Measurements from ENCODE around the gene PPM1L.

PPM1L gene

GRCh38 chr3:160852856-160853255, 96.8 kb downstream of the PPM1L start:
- no peaks in the 10 kb centered on the region for H3K27me3 ChIP-seq (ENCODE audit: insufficient read depth, low read length)
- H3K9me2 ChIP-seq (ENCODE audit: low read depth, low read length): no peaks in the 10 kb centered on the region
- H3K36me3 ChIP-seq (ENCODE audit: insufficient read depth, low read length): no peaks in the 10 kb centered on the region
- no peaks in the 10 kb centered on the region for H3K9me3 ChIP-seq (ENCODE audit: low read length)
- H3K4me1 ChIP-seq (ENCODE audit: insufficient read depth, low read length, severe bottlenecking): no peaks in the 10 kb centered on the region
- H3K4me3 ChIP-seq (ENCODE audit: low read depth, low read length, poor library complexity, severe bottlenecking): no peak overlapping the region
- H2AFZ ChIP-seq (ENCODE audit: low read length): no peak overlapping the region
- no peaks in the 10 kb centered on the region for H3F3A ChIP-seq (ENCODE audit: insufficient read depth, low read length)
- TF ChIP-seq EZH2 (IDR thresholded peaks at IDR 0.05; ENCODE audit: borderline replicate concordance, low read length) (no peak), CTCF (IDR thresholded peaks at IDR 0.05; ENCODE audit: low read length) (no peak)
- H3K4me2 ChIP-seq (ENCODE audit: low read length): no peak overlapping the region
- no peak overlapping the region for H3K9ac ChIP-seq (ENCODE audit: low read length)
- no peaks in the 10 kb centered on the region for H4K20me1 ChIP-seq (ENCODE audit: insufficient read depth, low read length)
- no peaks in the 10 kb centered on the region for H3K79me2 ChIP-seq (ENCODE audit: insufficient read depth, low read length)
- H3K27ac ChIP-seq (ENCODE audit: low read depth, low read length, poor library complexity, severe bottlenecking): no peak overlapping the region

DNA sequence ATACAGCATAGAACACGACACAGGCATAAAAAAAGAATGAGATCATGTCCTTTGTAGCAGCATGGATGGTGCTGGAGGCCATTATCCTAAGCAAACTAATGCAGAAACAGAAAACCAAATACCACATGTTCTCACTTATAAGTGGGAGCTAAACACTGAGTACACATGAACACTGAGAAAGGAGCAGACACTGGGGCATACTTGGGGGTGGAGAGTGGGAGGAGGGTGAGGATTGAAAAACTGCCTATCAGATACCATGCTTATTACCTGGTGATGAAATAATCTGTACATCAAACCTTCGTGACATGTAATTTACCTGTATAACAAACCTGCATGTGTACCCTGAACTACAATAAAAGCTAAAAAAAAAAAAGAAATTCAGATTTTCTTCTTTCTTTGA, 100.4 kb downstream of the PPM1L start:
- H3K79me2 ChIP-seq (ENCODE audit: insufficient read depth, low read length): no peaks in the 10 kb centered on the region
- no peaks in the 10 kb centered on the region for H3K9me3 ChIP-seq (ENCODE audit: low read length)
- no peak overlapping the region for H3K27ac ChIP-seq (ENCODE audit: low read depth, low read length, poor library complexity, severe bottlenecking)
- no peak for TF ChIP-seq CTCF (IDR thresholded peaks at IDR 0.05; ENCODE audit: low read length)
- no peak for TF ChIP-seq EZH2 (IDR thresholded peaks at IDR 0.05; ENCODE audit: borderline replicate concordance, low read length)
- no peaks in the 10 kb centered on the region for H3K9me2 ChIP-seq (ENCODE audit: low read depth, low read length)
- H4K20me1 ChIP-seq (ENCODE audit: insufficient read depth, low read length): no peaks in the 10 kb centered on the region
- H3K4me1 ChIP-seq (ENCODE audit: insufficient read depth, low read length, severe bottlenecking): no peaks in the 10 kb centered on the region
- H3K9ac ChIP-seq (ENCODE audit: low read length): no peak overlapping the region
- no peak overlapping the region for H3K4me2 ChIP-seq (ENCODE audit: low read length)
- H2AFZ ChIP-seq (ENCODE audit: low read length): no peak overlapping the region
- H3K27me3 ChIP-seq (ENCODE audit: insufficient read depth, low read length): no peaks in the 10 kb centered on the region
- H3F3A ChIP-seq (ENCODE audit: insufficient read depth, low read length): no peaks in the 10 kb centered on the region
- no peaks in the 10 kb centered on the region for H3K36me3 ChIP-seq (ENCODE audit: insufficient read depth, low read length)
- no peak overlapping the region for H3K4me3 ChIP-seq (ENCODE audit: low read depth, low read length, poor library complexity, severe bottlenecking)

DNA sequence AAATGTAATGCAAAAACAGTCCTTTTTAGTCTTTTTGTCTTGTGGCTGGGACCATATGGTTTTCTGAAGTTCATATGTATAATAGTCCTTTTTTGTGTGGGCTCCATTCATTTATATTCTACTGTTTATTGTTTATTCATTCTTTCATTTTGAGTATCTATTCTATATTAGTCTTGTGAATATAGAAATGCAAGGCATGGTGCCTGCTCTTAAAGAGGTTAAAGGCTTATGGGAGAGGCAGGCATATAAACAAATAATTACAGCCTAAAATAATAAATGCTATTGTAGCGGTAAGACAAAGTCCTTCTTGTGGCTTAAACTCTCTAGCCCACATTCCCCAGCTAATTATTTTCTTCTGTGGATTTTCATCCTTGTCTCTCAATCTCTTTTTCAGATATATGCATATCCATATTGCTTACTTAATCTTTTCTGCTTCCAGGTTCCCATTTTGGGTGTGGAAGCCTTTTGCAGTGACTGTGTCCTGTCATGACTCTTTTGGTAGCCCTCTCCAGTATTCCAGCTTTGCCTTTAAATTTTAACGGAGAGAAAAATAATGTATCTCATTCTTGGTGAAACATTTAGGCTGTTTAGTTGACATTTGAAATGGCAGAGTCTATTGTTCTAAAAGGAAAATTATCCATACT, 101.6 kb downstream of the PPM1L start:
- H3K9me2 ChIP-seq (ENCODE audit: low read depth, low read length): no peaks in the 10 kb centered on the region
- no peak overlapping the region for H3K27ac ChIP-seq (ENCODE audit: low read depth, low read length, poor library complexity, severe bottlenecking)
- no peaks in the 10 kb centered on the region for H3F3A ChIP-seq (ENCODE audit: insufficient read depth, low read length)
- no peaks in the 10 kb centered on the region for H3K4me1 ChIP-seq (ENCODE audit: insufficient read depth, low read length, severe bottlenecking)
- TF ChIP-seq EZH2 (IDR thresholded peaks at IDR 0.05; ENCODE audit: borderline replicate concordance, low read length) (no peak), CTCF (IDR thresholded peaks at IDR 0.05; ENCODE audit: low read length) (no peak)
- no peak overlapping the region for H2AFZ ChIP-seq (ENCODE audit: low read length)
- H3K9ac ChIP-seq (ENCODE audit: low read length): no peak overlapping the region
- no peaks in the 10 kb centered on the region for H3K36me3 ChIP-seq (ENCODE audit: insufficient read depth, low read length)
- H3K4me2 ChIP-seq (ENCODE audit: low read length): no peak overlapping the region
- no peaks in the 10 kb centered on the region for H3K79me2 ChIP-seq (ENCODE audit: insufficient read depth, low read length)
- H3K4me3 ChIP-seq (ENCODE audit: low read depth, low read length, poor library complexity, severe bottlenecking): no peak overlapping the region
- no peaks in the 10 kb centered on the region for H3K9me3 ChIP-seq (ENCODE audit: low read length)
- no peaks in the 10 kb centered on the region for H3K27me3 ChIP-seq (ENCODE audit: insufficient read depth, low read length)
- H4K20me1 ChIP-seq (ENCODE audit: insufficient read depth, low read length): no peaks in the 10 kb centered on the region
